Measurements from ENCODE around the gene RALGAPA1.

DNA sequence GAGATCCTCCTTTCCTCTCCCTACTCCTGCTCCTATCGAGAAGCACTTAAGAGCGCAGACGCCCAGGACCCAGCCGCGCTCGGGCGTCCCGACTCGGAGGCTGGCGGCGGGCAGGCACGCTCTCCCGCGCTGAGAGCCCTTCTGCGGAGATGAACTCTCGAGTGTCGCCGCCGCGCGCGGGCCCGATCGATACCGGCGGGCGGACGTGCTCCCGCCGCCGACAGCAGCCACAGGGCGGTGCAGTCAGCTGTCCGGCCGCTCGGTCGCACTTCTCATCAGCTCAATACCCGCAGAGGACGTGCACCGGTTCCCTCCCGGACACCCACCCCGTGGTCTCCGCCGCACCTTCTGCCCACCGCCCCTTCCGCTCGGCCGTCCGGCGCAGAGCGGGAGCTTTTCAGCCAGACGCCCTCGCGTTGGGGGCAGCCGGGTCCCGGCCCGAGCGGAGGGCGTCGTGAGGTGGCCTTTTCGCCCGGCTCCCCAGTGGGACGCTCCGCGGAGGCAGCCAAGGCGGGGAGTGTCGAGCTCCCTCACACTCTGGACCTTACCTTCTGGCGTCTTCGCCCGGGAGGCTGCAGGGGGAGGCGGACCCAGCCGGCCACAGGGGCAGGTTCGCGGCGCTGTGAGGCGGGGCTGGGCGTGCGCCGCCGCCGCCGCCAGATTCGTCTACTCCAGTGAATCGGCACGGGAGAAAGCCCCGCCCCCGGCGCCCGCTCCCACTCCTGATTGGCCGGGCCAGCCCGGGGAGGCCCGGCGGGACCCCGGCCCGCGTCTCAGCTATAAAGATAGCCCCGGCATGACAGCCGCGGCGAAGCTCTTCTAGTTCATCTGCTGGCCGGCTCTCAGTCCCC, 275.5 kb downstream of the RALGAPA1 start, which contains the start of gene INSM2:
- TF ChIP-seq, protein P1, sequence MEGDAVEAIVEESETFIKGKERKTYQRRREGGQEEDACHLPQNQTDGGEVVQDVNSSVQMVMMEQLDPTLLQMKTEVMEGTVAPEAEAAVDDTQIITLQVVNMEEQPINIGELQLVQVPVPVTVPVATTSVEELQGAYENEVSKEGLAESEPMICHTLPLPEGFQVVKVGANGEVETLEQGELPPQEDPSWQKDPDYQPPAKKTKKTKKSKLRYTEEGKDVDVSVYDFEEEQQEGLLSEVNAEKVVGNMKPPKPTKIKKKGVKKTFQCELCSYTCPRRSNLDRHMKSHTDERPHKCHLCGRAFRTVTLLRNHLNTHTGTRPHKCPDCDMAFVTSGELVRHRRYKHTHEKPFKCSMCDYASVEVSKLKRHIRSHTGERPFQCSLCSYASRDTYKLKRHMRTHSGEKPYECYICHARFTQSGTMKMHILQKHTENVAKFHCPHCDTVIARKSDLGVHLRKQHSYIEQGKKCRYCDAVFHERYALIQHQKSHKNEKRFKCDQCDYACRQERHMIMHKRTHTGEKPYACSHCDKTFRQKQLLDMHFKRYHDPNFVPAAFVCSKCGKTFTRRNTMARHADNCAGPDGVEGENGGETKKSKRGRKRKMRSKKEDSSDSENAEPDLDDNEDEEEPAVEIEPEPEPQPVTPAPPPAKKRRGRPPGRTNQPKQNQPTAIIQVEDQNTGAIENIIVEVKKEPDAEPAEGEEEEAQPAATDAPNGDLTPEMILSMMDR (IDR thresholded peaks at IDR 0.05), result no peak
- no peak for TF ChIP-seq POLR2AphosphoS5 (IDR thresholded peaks at IDR 0.05)
- no peak for TF ChIP-seq POLR2A (IDR thresholded peaks at IDR 0.05)

Data from upper lobe of left lung (tissue), 4 donors.